ENCODE data around the gene LINC01488. TPM values are rescaled to one million over a fixed set of nuclear protein-coding genes. Genes with fewer than 3 reads are reported as not detected.

Gene LINC01488
- total RNA-seq, 2 donors from 2014 or later = not detected

Other genes with a start within 250 kb of the LINC01488 start
- under 1 TPM; 0.42 to 0.67 TPM for gene MYEOV, start 187.5 kb upstream of the LINC01488 start, total RNA-seq
- 1 to 10 TPM; 1.5 to 1.8 TPM for gene CCND1, start 159.5 kb downstream of the LINC01488 start, total RNA-seq
- gene LTO1, start 193.7 kb downstream of the LINC01488 start, total RNA-seq = 10 to 100 TPM; 30.5 to 33.2 TPM
- under 1 TPM; 0.10 to 0.35 TPM for gene FGF19, start 222.4 kb downstream of the LINC01488 start, total RNA-seq